ENCODE results near the gene SLC22A25.

SLC22A25 gene

GRCh38 chr11:63246045-63246444, 2.6 kb upstream of the SLC22A25 start:
- peaks cover 21% of the 10 kb centered on the region for H3K27me3 Mint-ChIP-seq (ENCODE audit: low read depth)
- TF ChIP-seq CTCF (IDR thresholded peaks at IDR 0.05; ENCODE audit: unreplicated experiment in 3 of 3) = no peak

GRCh38 chr11:63244862-63245261, 1.5 kb upstream of the SLC22A25 start:
- H3K27me3 Mint-ChIP-seq (ENCODE audit: low read depth) = peaks cover 21% of the 10 kb centered on the region
- H3K4me1 Mint-ChIP-seq = no peaks in the 10 kb centered on the region
- no peak for TF ChIP-seq CTCF (IDR thresholded peaks at IDR 0.05; ENCODE audit: unreplicated experiment in 3 of 3)
- no peaks in the 10 kb centered on the region for H3K9me3 Mint-ChIP-seq
- no peak overlapping the region for H3K4me3 Mint-ChIP-seq
- no peak overlapping the region for H3K27ac Mint-ChIP-seq
- H3K36me3 Mint-ChIP-seq (ENCODE audit: low read depth) = no peaks in the 10 kb centered on the region

More at GRCh38 chr11:63246045-63246444, 2.6 kb upstream of the SLC22A25 start:
- H3K27ac Mint-ChIP-seq = no peak overlapping the region
- H3K4me1 Mint-ChIP-seq = no peaks in the 10 kb centered on the region
- H3K9me3 Mint-ChIP-seq = no peaks in the 10 kb centered on the region
- no peaks in the 10 kb centered on the region for H3K36me3 Mint-ChIP-seq (ENCODE audit: low read depth)
- H3K4me3 Mint-ChIP-seq = no peak overlapping the region

GRCh38 chr11:63242089-63242781, 1.2 kb downstream of the SLC22A25 start:
- Mint-ChIP-seq H3K4me1 (no peaks in the 10 kb centered on the region), H3K27ac (no peak overlapping the region), H3K27me3 (ENCODE audit: low read depth) (peaks cover 16% of the 10 kb centered on the region), H3K36me3 (ENCODE audit: low read depth) (no peaks in the 10 kb centered on the region), H3K9me3 (no peaks in the 10 kb centered on the region), H3K4me3 (no peak overlapping the region)
- TF ChIP-seq CTCF (IDR thresholded peaks at IDR 0.05; ENCODE audit: unreplicated experiment in 3 of 3) = no peak

- Mint-ChIP-seq H3K27me3 (ENCODE audit: low read depth) (peaks cover 16% of the 10 kb centered on the region), H3K36me3 (ENCODE audit: low read depth) (peaks cover 4% of the 10 kb centered on the region), H3K27ac (no peak overlapping the region), H3K4me3 (no peak overlapping the region), H3K4me1 (no peaks in the 10 kb centered on the region), H3K9me3 (peaks cover 6% of the 10 kb centered on the region)
- no peak for TF ChIP-seq CTCF (IDR thresholded peaks at IDR 0.05; ENCODE audit: unreplicated experiment in 3 of 3)
Observed at GRCh38 chr11:63240791-63241379, 2.5 kb downstream of the SLC22A25 start.

- TF ChIP-seq CTCF (IDR thresholded peaks at IDR 0.05; ENCODE audit: unreplicated experiment in 3 of 3) = no peak
- no peak overlapping the region for H3K27ac Mint-ChIP-seq
- peaks cover 4% of the 10 kb centered on the region for H3K36me3 Mint-ChIP-seq (ENCODE audit: low read depth)
- peaks cover 16% of the 10 kb centered on the region for H3K27me3 Mint-ChIP-seq (ENCODE audit: low read depth)
- H3K9me3 Mint-ChIP-seq = peaks cover 11% of the 10 kb centered on the region
- H3K4me3 Mint-ChIP-seq = no peak overlapping the region
- H3K4me1 Mint-ChIP-seq = no peaks in the 10 kb centered on the region
Observed at GRCh38 chr11:63240098-63240497, 3.3 kb downstream of the SLC22A25 start.

GRCh38 chr11:63239254-63239653, 4.1 kb downstream of the SLC22A25 start:
- no peak overlapping the region for H3K27ac Mint-ChIP-seq
- no peaks in the 10 kb centered on the region for H3K4me1 Mint-ChIP-seq
- H3K4me3 Mint-ChIP-seq = no peak overlapping the region
- no peak for TF ChIP-seq CTCF (IDR thresholded peaks at IDR 0.05; ENCODE audit: unreplicated experiment in 3 of 3)
- peaks cover 13% of the 10 kb centered on the region for H3K27me3 Mint-ChIP-seq (ENCODE audit: low read depth)
- H3K9me3 Mint-ChIP-seq = peaks cover 14% of the 10 kb centered on the region
- peaks cover 4% of the 10 kb centered on the region for H3K36me3 Mint-ChIP-seq (ENCODE audit: low read depth)

Measured in nephron (organoid).